Measurements from ENCODE around the gene C2CD4C.
"Not testable (repeated sequence)": the region's sequence is repeated elsewhere in the genome, so short reads cannot be mapped to it uniquely, and the experiment has no call there.

The C2CD4C gene

GRCh38 chr19:412356-413355 lies 3.7 kb upstream of the C2CD4C start:
- no peak overlapping the region for H3K4me3 ChIP-seq (ENCODE audit: low read depth, low read length)
- no peak for DNase-seq (ENCODE audit: low read depth)
- TF ChIP-seq, protein P1, sequence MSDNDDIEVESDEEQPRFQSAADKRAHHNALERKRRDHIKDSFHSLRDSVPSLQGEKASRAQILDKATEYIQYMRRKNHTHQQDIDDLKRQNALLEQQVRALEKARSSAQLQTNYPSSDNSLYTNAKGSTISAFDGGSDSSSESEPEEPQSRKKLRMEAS (IDR thresholded peaks at IDR 0.05; ENCODE audit: low read depth, low read length), result no peak
- TF ChIP-seq CTCF (IDR thresholded peaks at IDR 0.05; ENCODE audit: low read depth, low read length), result no peak
- TF ChIP-seq POLR2A (IDR thresholded peaks at IDR 0.05; ENCODE audit: extremely low read depth, insufficient read length), result no peak
- TF ChIP-seq MYC (IDR thresholded peaks at IDR 0.05; ENCODE audit: low read depth, low read length), result no peak

- DNase-seq (ENCODE audit: low read depth), result no peak
- H3K4me3 ChIP-seq (ENCODE audit: low read depth, low read length), result no peak overlapping the region
- TF ChIP-seq, protein P1 (IDR thresholded peaks at IDR 0.05; ENCODE audit: low read depth, low read length), result no peak
- TF ChIP-seq POLR2A (IDR thresholded peaks at IDR 0.05; ENCODE audit: extremely low read depth, insufficient read length), result no peak
- no peak for TF ChIP-seq CTCF (IDR thresholded peaks at IDR 0.05; ENCODE audit: low read depth, low read length)
- no peak for TF ChIP-seq MYC (IDR thresholded peaks at IDR 0.05; ENCODE audit: low read depth, low read length)
Measured at GRCh38 chr19:411723-412355, 2.9 kb upstream of the C2CD4C start.

GRCh38 chr19:411121-411722 lies 2.3 kb upstream of the C2CD4C start:
- DNase-seq (ENCODE audit: low read depth); H3K4me3 ChIP-seq (ENCODE audit: low read depth, low read length): not testable (repeated sequence)

DNA sequence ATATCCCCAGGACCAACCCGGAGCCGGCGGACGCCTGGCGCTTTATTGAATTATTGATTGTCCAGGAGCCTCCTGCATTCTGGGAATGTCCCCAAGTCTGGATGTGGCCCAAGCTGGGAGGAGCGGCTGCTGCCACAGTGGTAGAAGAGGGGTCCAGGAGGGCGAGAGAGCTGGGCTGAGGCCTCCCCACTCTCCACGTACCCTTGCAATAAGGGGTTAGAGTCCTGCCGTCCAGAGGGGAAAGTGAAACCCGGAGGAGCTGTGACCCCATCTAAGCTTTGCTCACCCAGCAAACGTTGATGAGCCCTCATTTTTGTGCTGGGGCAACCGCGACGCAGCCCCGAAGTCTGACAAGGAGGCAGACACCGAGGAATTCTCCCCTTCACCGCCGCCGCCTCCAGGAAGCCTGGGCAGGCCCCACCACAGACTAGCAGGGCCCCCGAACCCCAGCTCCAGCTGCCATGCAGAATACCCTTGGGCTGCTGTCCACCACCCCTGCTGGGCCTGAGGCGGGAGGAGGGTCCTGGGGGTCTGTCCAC lies 1.4 kb upstream of the C2CD4C start:
- H3K4me3 ChIP-seq (ENCODE audit: low read depth, low read length), result no peak overlapping the region
- DNase-seq (ENCODE audit: low read depth), result no peak
- TF ChIP-seq POLR2A (IDR thresholded peaks at IDR 0.05; ENCODE audit: extremely low read depth, insufficient read length) (no peak), MYC (IDR thresholded peaks at IDR 0.05; ENCODE audit: low read depth, low read length) (no peak), CTCF (IDR thresholded peaks at IDR 0.05; ENCODE audit: low read depth, low read length) (no peak)
- TF ChIP-seq, protein P1 (IDR thresholded peaks at IDR 0.05; ENCODE audit: low read depth, low read length), result no peak

GRCh38 chr19:409516-410242 lies 732 bp upstream of the C2CD4C start:
- H3K4me3 ChIP-seq (ENCODE audit: low read depth, low read length), result no peak overlapping the region
- peak; percentile 26 for DNase-seq (ENCODE audit: low read depth)
- TF ChIP-seq, protein P1 (IDR thresholded peaks at IDR 0.05; ENCODE audit: low read depth, low read length), result no peak
- no peak for TF ChIP-seq MYC (IDR thresholded peaks at IDR 0.05; ENCODE audit: low read depth, low read length)
- TF ChIP-seq CTCF (IDR thresholded peaks at IDR 0.05; ENCODE audit: low read depth, low read length), result no peak
- TF ChIP-seq POLR2A (IDR thresholded peaks at IDR 0.05; ENCODE audit: extremely low read depth, insufficient read length), result no peak
